Astrocyte (in vitro differentiated cells and primary cell): ENCODE results near the gene KIF18B. TPM values are rescaled to one million over a fixed set of nuclear protein-coding genes. Genes with fewer than 3 reads are reported as not detected.

Experiments
- DNase-seq: peaks from one replicate; pipeline ENCODE4 v3.0.0-alpha.2; 2010; ENCODE audit warnings: low read depth
- FAIRE-seq: peaks from 2 replicates; lab custom pipeline; 2011; peaks lifted over from hg19 to GRCh38; lab: Jason Lieb, UNC
- H2AFZ ChIP-seq: 2 replicates; pipeline ENCODE4 v1.6.0; 2012; ENCODE audit warnings: low read depth, low read length, inconsistent platforms
- H3K27ac ChIP-seq: 2 replicates; pipeline ENCODE4 v1.5.1; 2011; ENCODE audit warnings: low read depth, low read length, inconsistent platforms
- H3K27me3 ChIP-seq: 2 replicates; pipeline ENCODE4 v1.6.0; 2011; ENCODE audit warnings: low read length, inconsistent platforms; ENCODE audit not compliant: insufficient read depth
- H3K36me3 ChIP-seq: 2 replicates; pipeline ENCODE4 v1.5.1; 2011; ENCODE audit warnings: low read length, inconsistent platforms; ENCODE audit not compliant: insufficient read depth
- H3K4me1 ChIP-seq: 2 replicates; pipeline ENCODE4 v1.5.1; 2011; ENCODE audit warnings: low read length, inconsistent platforms; ENCODE audit not compliant: insufficient read depth
- H3K4me2 ChIP-seq: 2 replicates; pipeline ENCODE4 v1.6.0; 2012; ENCODE audit warnings: low read length, inconsistent platforms
- H3K4me3 ChIP-seq: 2 replicates; pipeline ENCODE4 v1.5.1; 2011; ENCODE audit warnings: low read depth, mild to moderate bottlenecking, low read length, inconsistent platforms; ENCODE audit not compliant: insufficient read depth
- H3K79me2 ChIP-seq: 2 replicates; pipeline ENCODE4 v1.6.0; 2012; ENCODE audit warnings: mild to moderate bottlenecking, low read length, inconsistent platforms; ENCODE audit not compliant: insufficient read depth
- H3K9ac ChIP-seq: 2 replicates; pipeline ENCODE4 v1.6.0; 2012; ENCODE audit warnings: mild to moderate bottlenecking, low read length, inconsistent platforms
- H3K9me3 ChIP-seq: 2 replicates; pipeline ENCODE4 v1.5.1; 2012; ENCODE audit warnings: low read depth, mild to moderate bottlenecking, low read length, inconsistent platforms; ENCODE audit not compliant: insufficient read depth
- H4K20me1 ChIP-seq: 2 replicates; pipeline ENCODE4 v1.6.0; 2012; ENCODE audit warnings: low read length, inconsistent platforms; ENCODE audit not compliant: insufficient read depth
- H3K27ac Mint-ChIP-seq: one replicate; pipeline ENCODE4 v1.8.0; 2021; ENCODE audit warnings: mild to moderate bottlenecking, mixed read lengths; ENCODE audit not compliant: unreplicated experiment
- H3K27me3 Mint-ChIP-seq: one replicate; pipeline ENCODE4 v1.8.0; 2021; ENCODE audit warnings: low read depth, mixed read lengths; ENCODE audit not compliant: unreplicated experiment
- H3K36me3 Mint-ChIP-seq: one replicate; pipeline ENCODE4 v1.8.0; 2021; ENCODE audit warnings: low read depth, mixed read lengths; ENCODE audit not compliant: unreplicated experiment
- H3K4me1 Mint-ChIP-seq: one replicate; pipeline ENCODE4 v1.8.0; 2021; ENCODE audit warnings: low read depth, mixed read lengths; ENCODE audit not compliant: unreplicated experiment
- H3K4me3 Mint-ChIP-seq: one replicate; pipeline ENCODE4 v1.8.0; 2021; ENCODE audit warnings: mild to moderate bottlenecking, moderate library complexity, mixed read lengths; ENCODE audit not compliant: unreplicated experiment
- H3K9me3 Mint-ChIP-seq: one replicate; pipeline ENCODE4 v1.8.0; 2021; ENCODE audit warnings: mild to moderate bottlenecking, mixed read lengths; ENCODE audit not compliant: unreplicated experiment
- CTCF ChIP-seq: IDR thresholded peaks from 2 replicates; pipeline ENCODE4 v1.5.1; 2011; ENCODE audit warnings: low read depth, mild to moderate bottlenecking, inconsistent platforms, low read length, moderate library complexity; ENCODE audit not compliant: insufficient read depth
- EZH2 ChIP-seq: IDR thresholded peaks from 2 replicates; pipeline ENCODE4 v1.6.1; 2012; ENCODE audit warnings: mild to moderate bottlenecking, low read length, inconsistent platforms; ENCODE audit not compliant: insufficient read depth
- total RNA-seq: library from RNA; stranded (reverse); gene quantifications from 2 replicates; pipeline ENCODE4 v1.2.1, GENCODE V29; 2021

The KIF18B gene
- total RNA-seq, 1 donor from 2014 or later = 1.8 TPM

DNA sequence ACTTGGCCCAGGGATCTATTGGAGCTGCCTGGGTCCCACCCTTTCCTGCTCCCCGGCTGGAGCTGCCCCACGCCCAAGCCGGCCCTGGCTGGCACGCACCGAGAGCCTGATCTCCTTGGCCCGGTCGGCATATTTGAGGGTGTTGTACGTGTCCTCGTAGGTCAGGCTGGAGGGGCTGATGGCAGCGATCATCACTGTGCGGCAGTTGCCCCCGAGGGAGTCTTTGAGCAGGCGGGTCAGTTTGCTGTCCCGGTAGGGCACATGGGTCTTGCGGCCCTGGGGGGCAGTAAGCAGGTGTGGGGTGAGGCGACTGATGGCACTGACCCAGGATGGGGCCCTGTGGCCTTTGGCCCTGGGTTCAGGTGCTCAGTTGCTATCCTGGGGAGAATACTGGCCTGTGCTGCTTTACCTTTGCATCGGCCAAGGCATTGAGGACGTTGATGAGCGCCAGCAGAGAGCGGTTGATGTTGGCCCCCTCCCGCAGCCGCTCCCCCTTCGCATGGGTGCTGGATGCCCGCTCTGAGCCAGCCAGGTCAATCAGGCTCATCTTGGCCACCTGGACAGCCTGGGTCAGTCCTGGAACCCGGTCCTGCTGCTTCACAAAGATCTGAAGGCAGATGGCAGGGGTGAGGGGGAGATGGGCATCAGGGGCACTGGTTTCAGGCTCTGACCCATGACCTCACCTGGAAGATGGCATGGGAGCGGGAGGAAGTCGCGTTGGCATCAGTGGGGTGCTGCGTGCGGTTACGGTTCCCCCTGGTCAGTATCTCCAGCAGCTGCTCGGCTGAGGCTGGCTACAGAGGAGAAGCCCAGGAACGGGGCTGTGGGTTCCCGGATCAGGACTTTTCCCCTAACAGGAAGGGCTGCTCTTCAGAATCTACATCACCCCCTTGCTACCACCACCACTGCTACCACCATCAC is 13.5 kb downstream of the KIF18B start:
- Histone ChIP-seq H3K27ac (no peak overlapping the region), H3K4me1 (no peaks in the 10 kb centered on the region), H3K36me3 (peaks cover 5% of the 10 kb centered on the region), H2AFZ (no peak overlapping the region), H3K79me2 (peaks cover 42% of the 10 kb centered on the region), H4K20me1 (no peaks in the 10 kb centered on the region), H3K9me3 (no peaks in the 10 kb centered on the region), H3K27me3 (no peaks in the 10 kb centered on the region), H3K4me3 (no peak overlapping the region), H3K9ac (no peak overlapping the region), H3K4me2 (no peak overlapping the region)
- H3K4me1 Mint-ChIP-seq = no peaks in the 10 kb centered on the region
- H3K4me3 Mint-ChIP-seq = no peak overlapping the region
- H3K27ac Mint-ChIP-seq = no peak overlapping the region
- DNase-seq (no peak), FAIRE-seq (no peak)
- no peak for TF ChIP-seq EZH2
- TF ChIP-seq CTCF = no peak
- peaks cover 1% of the 10 kb centered on the region for H3K9me3 Mint-ChIP-seq
- H3K36me3 Mint-ChIP-seq = no peaks in the 10 kb centered on the region
- peaks cover 6% of the 10 kb centered on the region for H3K27me3 Mint-ChIP-seq

DNA sequence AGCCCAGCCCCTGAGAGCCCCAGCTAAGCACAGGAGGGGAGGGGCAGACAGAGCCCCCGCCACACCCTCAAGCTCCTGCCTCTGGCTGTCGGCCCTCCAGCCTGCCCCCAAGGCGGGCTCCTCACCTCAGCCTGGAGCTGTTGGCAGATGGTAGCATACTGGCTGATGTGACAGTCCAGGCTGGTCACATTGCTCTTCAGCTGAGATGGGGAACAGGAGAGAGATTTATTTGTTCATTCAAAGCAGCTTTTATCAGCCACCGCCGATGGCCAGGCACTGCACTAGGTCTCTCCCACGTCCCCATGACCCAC is 14.8 kb downstream of the KIF18B start:
- Histone ChIP-seq H4K20me1 (no peaks in the 10 kb centered on the region), H3K4me2 (no peak overlapping the region), H3K9ac (no peak overlapping the region), H3K27ac (no peak overlapping the region), H3K36me3 (peaks cover 7% of the 10 kb centered on the region), H3K4me3 (no peak overlapping the region), H3K79me2 (peaks cover 29% of the 10 kb centered on the region), H3K4me1 (no peaks in the 10 kb centered on the region), H2AFZ (no peak overlapping the region), H3K9me3 (no peaks in the 10 kb centered on the region), H3K27me3 (no peaks in the 10 kb centered on the region)
- Mint-ChIP-seq H3K27ac (no peak overlapping the region), H3K4me1 (no peaks in the 10 kb centered on the region), H3K27me3 (peaks cover 6% of the 10 kb centered on the region), H3K36me3 (no peaks in the 10 kb centered on the region), H3K4me3 (no peak overlapping the region), H3K9me3 (no peaks in the 10 kb centered on the region)
- DNase-seq = no peak
- TF ChIP-seq CTCF (no peak), EZH2 (no peak)
- no peak for FAIRE-seq

DNA sequence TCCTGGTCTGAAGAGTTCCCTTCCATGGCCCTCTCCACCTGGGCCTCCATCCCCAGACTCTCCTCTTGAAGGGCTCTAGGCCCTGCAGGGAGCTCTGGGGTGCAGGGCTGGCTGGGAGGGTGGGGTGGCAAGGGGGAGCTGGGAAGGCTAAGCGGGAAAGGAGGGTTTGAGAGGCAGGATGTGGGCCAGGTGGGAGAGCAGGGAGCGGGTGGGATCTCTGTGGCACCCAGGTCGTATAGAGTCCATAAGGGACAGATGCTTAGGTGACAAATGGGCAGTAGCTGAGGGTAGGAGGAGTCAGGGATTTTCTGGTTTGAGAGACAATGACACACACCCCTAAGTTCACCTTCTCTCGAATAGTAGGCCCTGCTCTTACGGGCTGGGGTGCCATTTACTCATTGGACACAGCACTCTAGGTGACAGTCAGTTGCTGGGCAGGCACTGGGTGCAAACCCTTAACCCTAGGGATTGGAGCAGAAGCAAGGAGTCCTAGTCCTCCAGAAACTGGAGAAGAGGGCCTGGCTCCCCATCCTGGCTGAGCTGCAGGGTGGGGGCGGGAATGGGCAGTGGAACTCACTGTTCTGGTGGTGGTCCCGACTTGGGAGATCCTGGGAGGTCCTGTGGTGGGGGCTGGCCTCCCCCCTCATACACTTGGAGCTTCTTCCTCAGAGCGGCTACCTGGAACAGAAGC is 15.3 kb downstream of the KIF18B start:
- H3K4me3 Mint-ChIP-seq = no peak overlapping the region
- FAIRE-seq (no peak), DNase-seq (no peak)
- H3K9me3 Mint-ChIP-seq = no peaks in the 10 kb centered on the region
- no peaks in the 10 kb centered on the region for H3K4me1 ChIP-seq
- H3K4me3 ChIP-seq = no peak overlapping the region
- peaks cover 9% of the 10 kb centered on the region for H3K36me3 ChIP-seq
- no peaks in the 10 kb centered on the region for H3K4me1 Mint-ChIP-seq
- no peaks in the 10 kb centered on the region for H3K27me3 ChIP-seq
- no peak overlapping the region for H3K4me2 ChIP-seq
- no peak overlapping the region for H2AFZ ChIP-seq
- no peak overlapping the region for H3K27ac ChIP-seq
- peaks cover 24% of the 10 kb centered on the region for H3K79me2 ChIP-seq
- H3K36me3 Mint-ChIP-seq = no peaks in the 10 kb centered on the region
- H3K9ac ChIP-seq = no peak overlapping the region
- peaks cover 6% of the 10 kb centered on the region for H3K27me3 Mint-ChIP-seq
- H3K27ac Mint-ChIP-seq = no peak overlapping the region
- TF ChIP-seq EZH2 (no peak), CTCF (no peak)
- no peaks in the 10 kb centered on the region for H3K9me3 ChIP-seq
- H4K20me1 ChIP-seq = no peaks in the 10 kb centered on the region
